Right lobe of liver (tissue), 6 donors: ENCODE measurements around the gene XPOT. TPM values are rescaled to one million over a fixed set of nuclear protein-coding genes. Genes with fewer than 3 reads are reported as not detected.

ENCODE experiments used
- ATAC-seq, 4 donors: fragments of 200-7000 bp; cut with Tn5 transposase; one replicate each; pipeline ENCODE4 v1.9.1; 2020; ENCODE audit warnings: mild to moderate bottlenecking in 4 of 4, moderate library complexity in 4 of 4
- DNase-seq, 3 donors: peaks; one replicate each; pipeline ENCODE4 v3.0.0-alpha.2; 2020
- H3K27ac ChIP-seq, 3 donors: fragments of 200-600 bp; one replicate each; pipeline ENCODE4 v1.8.0; 2022
- H3K27me3 ChIP-seq, 2 donors: fragments of 200-600 bp; one replicate each; pipeline ENCODE4 v1.8.0; 2022
- H3K36me3 ChIP-seq, 4 donors: fragments of 200-600 bp; sonication (generic) in 1 of 4; one replicate each; pipeline versions ENCODE4 v1.5.1 to v1.8.0; 2017 to 2022; ENCODE audit warnings: control low read depth in 1 of 4
- H3K4me1 ChIP-seq, 4 donors: fragments of 200-600 bp; sonication (generic) in 1 of 4; one replicate each; pipeline versions ENCODE4 v1.5.1 to v1.8.0; 2017 to 2022; ENCODE audit warnings: control low read depth in 1 of 4
- H3K4me3 ChIP-seq, 3 donors: fragments of 200-600 bp; one replicate each; pipeline ENCODE4 v1.8.0; 2022
- H3K9me3 ChIP-seq, 4 donors: fragments of 200-600 bp; sonication (generic) in 1 of 4; one replicate each; pipeline versions ENCODE4 v1.5.1 to v1.8.0; 2017 to 2022; ENCODE audit warnings: control low read depth in 1 of 4
- CTCF ChIP-seq, 4 donors: fragments of 200-600 bp in 3 of 4; fragments of 450-650 bp in 1 of 4; IDR thresholded peaks; one replicate each; pipeline versions ENCODE4 v1.5.1 to v1.8.0; 2016 to 2022; ENCODE audit warnings: antibody characterized with exemption in 4 of 4, mild to moderate bottlenecking in 2 of 4
- POLR2A ChIP-seq: fragments of 450-650 bp; IDR thresholded peaks from one replicate; pipeline ENCODE4 v1.6.1; 2017; ENCODE audit warnings: antibody characterized with exemption, mild to moderate bottlenecking
- WGBS: methylation state at CpG from one replicate; pipeline ENCODE4 v1.1.6; 2018; ENCODE audit warnings: low coverage, low lambda C conversion rate; ENCODE audit not compliant: insufficient coverage; ENCODE audit errors: missing lambda C conversion rate; 5-methylcytosine and 5-hydroxymethylcytosine counted together
- intact Hi-C, 2 donors: fragments of 100-400 bp; cut with DNase I; formaldehyde crosslinking; loops; one replicate each; pipeline versions ENCODE4 v1.11.2 to v1.14.1; 2022
- total RNA-seq, 6 experiments: library from RNA; depleted of rRNA in 2 of 6; stranded (reverse); fragments of >200 nt in 2 of 6; fragmentation: NEBNext Ultra II Directional in 3 of 6; extraction: Animal tissue kit (Norgen Biotek cat#: 25700) in 3 of 6; gene quantifications; one replicate each; pipeline versions ENCODE4 v1.1.0 to v1.2.4, GENCODE V29; 2016 to 2023
- donor health status: DM: no; HTN: yes; CAD: no.
- donor health status: DM: no; HTN: no; CAD: no.
- donor health status: DM: no; HTN: no; CAD: no.
- donor health status: DM: no; HTN: yes; CAD: no.
- donor health status: DM: no; HTN: yes; CAD: no.

Gene XPOT
- total RNA-seq, 6 experiments from 2014 or later: 27.3 to 43.9 (median 34.0) TPM

- WGBS: 82% methylated on average over 1 of the region's 1 CpG
- TF ChIP-seq POLR2A: no peak
- no peak overlapping the region for H3K4me3 ChIP-seq
- no peaks in the 10 kb centered on the region for H3K9me3 ChIP-seq
- peaks cover 0 to 45% (median 5%) of the 10 kb centered on the region in 4 donors for H3K36me3 ChIP-seq
- intact Hi-C loops: no loop called here
- peaks cover 0 to 3% (median 0%) of the 10 kb centered on the region in 4 donors for H3K4me1 ChIP-seq
- DNase-seq: no peak
- H3K27ac ChIP-seq: no peak overlapping the region
- H3K27me3 ChIP-seq: no peaks in the 10 kb centered on the region
- ATAC-seq: no peak
Observed at GRCh38 chr12:64446295-64446694, 42.1 kb downstream of the XPOT start.

GRCh38 chr12:64450057-64450640 lies 46.0 kb downstream of the XPOT start:
- H3K9me3 ChIP-seq: no peaks in the 10 kb centered on the region
- H3K36me3 ChIP-seq: peaks cover 0 to 32% (median 5%) of the 10 kb centered on the region in 4 donors
- no peak for TF ChIP-seq POLR2A
- TF ChIP-seq CTCF (IDR thresholded peaks at IDR 0.05): no peak
- H3K4me1 ChIP-seq: peaks cover 0 to 14% (median 0%) of the 10 kb centered on the region in 4 donors
- H3K27ac ChIP-seq: no peak overlapping the region
- no peaks in the 10 kb centered on the region for H3K27me3 ChIP-seq
- WGBS: 91% methylated on average over 2 of the region's 2 CpGs
- DNase-seq (no peak), ATAC-seq (no peak)
- H3K4me3 ChIP-seq: no peak overlapping the region
- intact Hi-C loops: no loop called here

GRCh38 chr12:64450711-64451486 lies 46.7 kb downstream of the XPOT start:
- peaks cover 0 to 24% (median under 1%) of the 10 kb centered on the region in 4 donors for H3K36me3 ChIP-seq
- TF ChIP-seq POLR2A: no peak
- no peaks in the 10 kb centered on the region for H3K27me3 ChIP-seq
- H3K4me1 ChIP-seq: peaks cover 0 to 14% (median 0%) of the 10 kb centered on the region in 4 donors
- peak in 1 of 4 donors; percentile 5 for ATAC-seq
- no peaks in the 10 kb centered on the region for H3K9me3 ChIP-seq
- H3K27ac ChIP-seq: peak overlapping the region in 2 of 3 donors; percentile 89 to 99
- intact Hi-C loops: no loop called here
- DNase-seq: no peak
- peak overlapping the region in 2 of 3 donors; percentile 86 to 90 for H3K4me3 ChIP-seq
- 22% methylated on average over 8 of the region's 8 CpGs for WGBS

GRCh38 chr12:64451687-64452558 lies 47.7 kb downstream of the XPOT start, which contains the start of gene TBK1:
Gene TBK1, plus strand, starts transcription at chr12:64452120. Its CDS starts 3,751 bp downstream, at chr12:64455871.
- Histone ChIP-seq H3K36me3 (peaks cover 0 to 20% (median 0%) of the 10 kb centered on the region in 4 donors), H3K4me3 (peak within 1 kb of the TSS; percentile 86 to 90 (median 88)), H3K4me1 (peaks cover 0 to 14% (median 0%) of the 10 kb centered on the region in 4 donors), H3K27me3 (no peaks in the 10 kb centered on the region), H3K9me3 (no peaks in the 10 kb centered on the region), H3K27ac (peak within 1 kb of the TSS; percentile 89 to 99 (median 93))
- DNase-seq (peak; percentile 92 to 94 (median 94)), ATAC-seq (peak; percentile 87 to 96 (median 94))
- peak; percentile 92 for TF ChIP-seq POLR2A
- TF ChIP-seq CTCF (IDR thresholded peaks at IDR 0.05): peak in 2 of 4 donors; percentile 8
- intact Hi-C loops: no loop called here
- 0% methylated on average over 26 of the region's 94 CpGs for WGBS
